Ovary (tissue), 9 donors: Measurements from ENCODE around the gene RPL10A. TPM values are rescaled to one million over a fixed set of nuclear protein-coding genes. Genes with fewer than 3 reads are reported as not detected.
"Not testable (repeated sequence)": the region's sequence is repeated elsewhere in the genome, so short reads cannot be mapped to it uniquely, and the experiment has no call there.

ENCODE experiments used
- DNase-seq, 5 donors: peaks; one replicate each; pipeline ENCODE4 v3.0.0-alpha.2; 2019 to 2020
- H3K27ac ChIP-seq, 2 donors: fragments of 200-600 bp; one replicate each; pipeline versions ENCODE4 v1.5.1 to v1.8.0; 2019 to 2022
- H3K27me3 ChIP-seq: fragments of 200-600 bp; one replicate; pipeline ENCODE4 v1.8.0; 2022
- H3K36me3 ChIP-seq: fragments of 200-600 bp; sonication (generic); one replicate; pipeline ENCODE4 v1.5.1; 2019
- H3K4me1 ChIP-seq: one replicate; pipeline ENCODE4 v1.8.1; 2013; ENCODE audit warnings: mild to moderate bottlenecking, moderate library complexity; ENCODE audit not compliant: insufficient read depth
- H3K4me3 ChIP-seq: fragments of 200-600 bp; sonication (generic); one replicate; pipeline ENCODE4 v1.5.1; 2017
- H3K9me3 ChIP-seq, 2 donors: fragments of 200-600 bp in 1 of 2; sonication (generic) in 1 of 2; one replicate each; pipeline versions ENCODE4 v1.5.1 to v1.8.1; 2013 to 2019; ENCODE audit warnings: mild to moderate bottlenecking in 1 of 2, moderate library complexity in 1 of 2
- CTCF ChIP-seq, 3 donors: fragments of 450-650 bp in 2 of 3; fragments of 200-600 bp in 1 of 3; IDR thresholded peaks; one replicate each; pipeline versions ENCODE4 v1.5.1 to v1.8.0; 2016 to 2022; ENCODE audit warnings: antibody characterized with exemption in 3 of 3, mild to moderate bottlenecking in 1 of 3
- EP300 ChIP-seq: sonication (generic); formaldehyde crosslinking; IDR thresholded peaks from one replicate; pipeline ENCODE4 v1.6.1; 2017; ENCODE audit warnings: antibody characterized with exemption
- POLR2A ChIP-seq: fragments of 450-650 bp; IDR thresholded peaks from one replicate; pipeline ENCODE4 v1.6.1; 2017; ENCODE audit warnings: antibody characterized with exemption, mild to moderate bottlenecking, moderate library complexity
- WGBS, 3 donors: extraction: QIAGEN DNeasy Blood & Tissue Kit in 1 of 3; methylation state at CpG; one replicate each; pipeline versions ENCODE4 v1.1.5 to v1.1.7; 2013 to 2017; 5-methylcytosine and 5-hydroxymethylcytosine counted together
- intact Hi-C, 4 donors: fragments of 100-400 bp; cut with DNase I; formaldehyde crosslinking; loops; one replicate each; pipeline versions ENCODE4 v1.11.0 to v1.15.1; 2022 to 2023
- polyA plus RNA-seq, 2 donors: library from polyadenylated mRNA; stranded (reverse); fragments of 200-250 nt in 1 of 2; fragments of 350-450 nt in 1 of 2; fragmentation: Illumina TruSeq in 1 of 2; extraction: RNeasy Lipid Tissue Mini Kit (QIAGEN cat#74804) in 1 of 2; gene quantifications; one replicate each; pipeline ENCODE4 v1.2.3, GENCODE V29; 2013 to 2014
- total RNA-seq, 7 donors: library from RNA; depleted of rRNA in 2 of 7; stranded (reverse); fragments of >200 nt in 2 of 7; fragmentation: NEBNext Ultra II Directional in 3 of 7; extraction: Animal tissue kit (Norgen Biotek cat#: 25700) in 3 of 7; gene quantifications; one replicate each; pipeline versions ENCODE4 v1.1.0 to v1.2.4, GENCODE V29; 2016 to 2023
- donor health status: DM: no; HTN: no; CAD: no; lungs with moderate emphysema.
- donor health status: DM: no; HTN: no; CAD: no.
- donor health status: Bipolar disorder and iron deficiency.
- donor health status: DM: yes; HTN: yes; CAD: no.
- donor health status: DM: no; HTN: no; CAD: no.
- donor health status: DM: yes; HTN: yes; CAD: no.

The RPL10A gene
- total and polyA plus RNA-seq, 9 donors, result 2,596 to 5,052 (median 3,198) TPM

GRCh38 chr6:35429463-35429862 lies 38.7 kb upstream of the RPL10A start:
- no peaks in the 10 kb centered on the region for H3K27me3 ChIP-seq
- TF ChIP-seq CTCF (IDR thresholded peaks at IDR 0.05) (no peak), EP300 (no peak), POLR2A (no peak)
- no peaks in the 10 kb centered on the region for H3K9me3 ChIP-seq
- H3K4me1 ChIP-seq, result no peaks in the 10 kb centered on the region
- H3K36me3 ChIP-seq, result no peaks in the 10 kb centered on the region
- intact Hi-C loops, result no loop called here
- DNase-seq, result no peak
- H3K4me3 ChIP-seq, result no peak overlapping the region
- 95 to 96% (median 96%) methylated on average over 2 of the region's 2 CpGs for WGBS, 3 donors
- no peak overlapping the region for H3K27ac ChIP-seq

- Histone ChIP-seq H3K4me1 (no peaks in the 10 kb centered on the region), H3K27ac (no peak overlapping the region), H3K9me3 (no peaks in the 10 kb centered on the region), H3K27me3 (no peaks in the 10 kb centered on the region), H3K36me3 (no peaks in the 10 kb centered on the region), H3K4me3 (no peak overlapping the region)
- DNase-seq, result no peak
- TF ChIP-seq CTCF (IDR thresholded peaks at IDR 0.05) (no peak), EP300 (no peak), POLR2A (no peak)
- intact Hi-C loops, result no loop called here
- WGBS, 3 donors, result 62 to 66% (median 65%) methylated on average over 4 of the region's 4 CpGs
Observed at GRCh38 chr6:35432291-35432690, 35.9 kb upstream of the RPL10A start.

GRCh38 chr6:35432702-35433101 lies 35.5 kb upstream of the RPL10A start:
- H3K4me1 ChIP-seq, H3K27me3 ChIP-seq, intact Hi-C loops, H3K9me3 ChIP-seq, H3K36me3 ChIP-seq, H3K27ac ChIP-seq, H3K4me3 ChIP-seq, DNase-seq: not testable (repeated sequence)
- WGBS, 3 donors, result 33 to 55% (median 40%) methylated on average over 3 of the region's 3 CpGs

GRCh38 chr6:35435074-35435837 lies 32.9 kb upstream of the RPL10A start:
- TF ChIP-seq POLR2A (no peak), CTCF (IDR thresholded peaks at IDR 0.05) (no peak), EP300 (no peak)
- Histone ChIP-seq H3K36me3 (no peaks in the 10 kb centered on the region), H3K9me3 (no peaks in the 10 kb centered on the region), H3K27me3 (no peaks in the 10 kb centered on the region), H3K27ac (no peak overlapping the region), H3K4me3 (no peak overlapping the region), H3K4me1 (no peaks in the 10 kb centered on the region)
- DNase-seq, result no peak
- WGBS, 3 donors, result 84 to 85% (median 85%) methylated on average over 14 to 16 of the region's 16 CpGs
- intact Hi-C loops, result loop anchor here in 1 of 4 donors (5.0 kb wide), 1 partner anchor 1393 kb away; no protein-coding TSS in a partner anchor
